ENCODE data around the gene FBXW7.

The FBXW7 gene

GRCh38 chr4:152479428-152480026 is 56.4 kb downstream of the FBXW7 start:
- in situ Hi-C loops (cut with MboI; ENCODE audit: low sequenced_read_pairs): no loop called here

- in situ Hi-C loops (cut with MboI; ENCODE audit: low sequenced_read_pairs): no loop called here
These were observed 57.2 kb downstream of the FBXW7 start for GRCh38 chr4:152478461-152479237.

GRCh38 chr4:152476796-152477195 is 59.1 kb downstream of the FBXW7 start:
- in situ Hi-C loops (cut with MboI; ENCODE audit: low sequenced_read_pairs): no loop called here

- in situ Hi-C loops (cut with MboI; ENCODE audit: low sequenced_read_pairs): loop anchor here (25.0 kb wide), 1 partner anchor 166 kb away; no protein-coding TSS in a partner anchor
These were observed 64.6 kb downstream of the FBXW7 start for GRCh38 chr4:152471251-152471792.

GRCh38 chr4:152468408-152468807 is 67.5 kb downstream of the FBXW7 start:
- in situ Hi-C loops (cut with MboI; ENCODE audit: low sequenced_read_pairs): loop anchor here (25.0 kb wide), 1 partner anchor 169 kb away; no protein-coding TSS in a partner anchor

- in situ Hi-C loops (cut with MboI; ENCODE audit: low sequenced_read_pairs): loop anchor here (25.0 kb wide), 1 partner anchor 170 kb away; no protein-coding TSS in a partner anchor
These were observed 68.8 kb downstream of the FBXW7 start for GRCh38 chr4:152467101-152467500.

GRCh38 chr4:152464030-152464823 is 71.7 kb downstream of the FBXW7 start:
- in situ Hi-C loops (cut with MboI; ENCODE audit: low sequenced_read_pairs): loop anchor here (25.0 kb wide), 1 partner anchor 173 kb away; no protein-coding TSS in a partner anchor

GRCh38 chr4:152463562-152463961 is 72.3 kb downstream of the FBXW7 start:
- in situ Hi-C loops (cut with MboI; ENCODE audit: low sequenced_read_pairs): loop anchor here (25.0 kb wide), 1 partner anchor 174 kb away; no protein-coding TSS in a partner anchor

GRCh38 chr4:152462695-152463094 is 73.2 kb downstream of the FBXW7 start:
- in situ Hi-C loops (cut with MboI; ENCODE audit: low sequenced_read_pairs): loop anchor here (25.0 kb wide), 1 partner anchor 175 kb away; no protein-coding TSS in a partner anchor

GRCh38 chr4:152462047-152462446 is 73.8 kb downstream of the FBXW7 start:
- in situ Hi-C loops (cut with MboI; ENCODE audit: low sequenced_read_pairs): loop anchor here (25.0 kb wide), 1 partner anchor 175 kb away; no protein-coding TSS in a partner anchor

- in situ Hi-C loops (cut with MboI; ENCODE audit: low sequenced_read_pairs): loop anchor here (25.0 kb wide), 1 partner anchor 177 kb away; no protein-coding TSS in a partner anchor
These were observed 75.4 kb downstream of the FBXW7 start for GRCh38 chr4:152460488-152460887.

- in situ Hi-C loops (cut with MboI; ENCODE audit: low sequenced_read_pairs): loop anchor here (25.0 kb wide), 1 partner anchor 178 kb away; no protein-coding TSS in a partner anchor
These were observed 76.6 kb downstream of the FBXW7 start for GRCh38 chr4:152459326-152459725.

- in situ Hi-C loops (cut with MboI; ENCODE audit: low sequenced_read_pairs): loop anchor here (25.0 kb wide), 1 partner anchor 178 kb away; no protein-coding TSS in a partner anchor
These were observed 77.0 kb downstream of the FBXW7 start for GRCh38 chr4:152458801-152459302.

GRCh38 chr4:152456609-152457008 is 79.3 kb downstream of the FBXW7 start:
- in situ Hi-C loops (cut with MboI; ENCODE audit: low sequenced_read_pairs): loop anchor here (25.0 kb wide), 1 partner anchor 181 kb away; no protein-coding TSS in a partner anchor

- in situ Hi-C loops (cut with MboI; ENCODE audit: low sequenced_read_pairs): loop anchor here (25.0 kb wide), 1 partner anchor 182 kb away; no protein-coding TSS in a partner anchor
These were observed 80.6 kb downstream of the FBXW7 start for GRCh38 chr4:152455311-152455710.

- in situ Hi-C loops (cut with MboI; ENCODE audit: low sequenced_read_pairs): loop anchor here (25.0 kb wide), 1 partner anchor 183 kb away; no protein-coding TSS in a partner anchor
These were observed 81.4 kb downstream of the FBXW7 start for GRCh38 chr4:152454398-152455011.

GRCh38 chr4:152451496-152451895 is 84.4 kb downstream of the FBXW7 start:
- in situ Hi-C loops (cut with MboI; ENCODE audit: low sequenced_read_pairs): loop anchor here (25.0 kb wide), 1 partner anchor 186 kb away; no protein-coding TSS in a partner anchor

- in situ Hi-C loops (cut with MboI; ENCODE audit: low sequenced_read_pairs): no loop called here
These were observed 87.0 kb downstream of the FBXW7 start for GRCh38 chr4:152448854-152449253.

- in situ Hi-C loops (cut with MboI; ENCODE audit: low sequenced_read_pairs): no loop called here
These were observed 87.7 kb downstream of the FBXW7 start for GRCh38 chr4:152448038-152448707.
